HG03378 (cell line): Measurements from ENCODE around the gene KCNMA1.

ENCODE experiments used
- ATAC-seq: cut with Tn5 transposase; IDR thresholded peaks from one replicate; pipeline ENCODE4 v1.9.1; 2021; ENCODE audit warnings: mild to moderate bottlenecking, moderate library complexity; ENCODE audit not compliant: unreplicated experiment

The KCNMA1 gene

DNA sequence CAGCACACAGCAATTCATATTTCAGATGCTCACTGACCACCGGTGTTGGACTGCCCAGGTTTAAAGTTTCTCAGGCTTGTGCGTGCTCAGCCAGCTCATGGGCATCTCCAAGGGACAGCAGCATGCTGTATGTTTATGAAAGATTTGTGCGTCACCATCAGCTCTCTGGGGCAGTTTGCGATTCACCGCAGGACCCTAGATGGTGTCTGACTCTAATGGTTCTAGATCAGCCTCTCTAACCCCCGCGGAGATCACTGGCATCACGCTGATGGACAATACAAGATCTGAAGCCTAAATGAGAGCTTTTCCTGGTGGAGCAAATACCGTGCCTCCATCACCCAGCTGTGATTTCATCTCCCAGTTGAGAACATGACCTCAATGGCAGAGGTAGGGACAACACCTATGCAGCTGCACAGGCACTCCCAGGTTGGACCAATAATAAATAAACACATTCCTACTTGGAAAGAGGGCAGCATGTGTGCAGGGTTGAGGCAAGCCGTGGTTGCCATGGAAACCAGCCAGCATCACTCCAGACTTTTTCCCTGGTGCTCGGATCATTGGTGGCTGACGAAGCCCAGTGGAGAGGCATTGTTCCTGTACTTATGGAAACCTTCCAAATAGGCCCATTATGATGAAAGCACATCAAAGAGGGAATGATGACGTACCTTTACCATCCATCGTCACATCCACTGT is 253.6 kb downstream of the KCNMA1 start:
- ATAC-seq = no peak

DNA sequence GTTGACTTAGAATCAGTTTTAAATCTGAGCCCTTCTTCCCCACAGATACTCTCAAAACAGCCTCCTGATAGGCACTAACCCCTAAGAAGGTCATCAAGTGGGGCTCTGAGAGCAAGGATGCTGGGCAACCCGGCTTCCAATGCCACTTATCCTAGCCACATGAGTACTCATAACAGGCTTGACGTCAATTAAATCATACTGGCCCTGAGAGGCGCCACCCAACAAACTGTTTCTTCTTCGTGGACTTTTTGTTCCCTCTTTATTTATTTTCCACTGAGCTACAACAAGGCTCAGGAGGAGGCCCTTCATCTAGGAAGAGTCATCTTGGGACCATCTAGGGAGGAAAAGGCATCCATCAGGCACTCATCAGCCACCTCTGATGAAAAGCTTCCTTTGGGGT is 255.9 kb downstream of the KCNMA1 start:
- ATAC-seq = no peak

DNA sequence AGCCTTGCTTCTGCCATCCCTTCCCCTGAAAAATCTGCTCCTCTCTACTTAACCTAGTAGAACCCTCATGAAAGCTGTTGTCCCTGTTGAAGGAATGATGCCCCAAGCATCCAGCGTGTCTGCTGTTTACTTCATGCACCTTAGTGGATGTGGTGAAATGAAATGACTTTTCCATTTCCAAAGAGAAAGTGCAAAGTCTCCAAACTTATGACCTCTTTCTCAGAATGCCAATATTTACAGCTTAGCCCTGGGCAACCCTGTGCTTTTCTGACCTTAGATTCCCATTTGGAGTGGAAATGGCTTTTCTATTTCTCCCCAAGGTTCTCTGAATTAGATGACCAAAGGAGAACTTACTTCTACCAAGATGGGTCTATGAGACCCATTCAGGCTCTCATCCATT is 256.9 kb downstream of the KCNMA1 start:
- no peak for ATAC-seq

DNA sequence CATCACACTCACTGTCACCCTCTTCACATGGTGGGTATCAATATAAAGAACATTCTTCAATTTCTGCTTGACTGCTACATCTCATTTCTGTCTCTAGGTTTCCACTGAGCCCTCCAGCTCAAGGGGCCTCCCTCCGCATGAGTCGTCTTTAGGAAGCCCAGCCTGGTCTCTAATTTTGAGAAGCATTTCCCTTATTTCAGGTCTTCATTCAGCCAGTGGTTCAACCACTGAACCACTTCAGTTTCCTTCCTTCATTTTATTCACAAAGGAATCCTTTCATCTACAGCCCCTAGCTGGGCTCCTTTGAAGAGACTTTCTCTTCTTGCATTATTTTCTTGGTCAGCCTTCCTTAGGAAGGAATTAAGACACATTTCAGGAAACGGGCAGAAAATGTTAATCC is 257.4 kb downstream of the KCNMA1 start:
- no peak for ATAC-seq

DNA sequence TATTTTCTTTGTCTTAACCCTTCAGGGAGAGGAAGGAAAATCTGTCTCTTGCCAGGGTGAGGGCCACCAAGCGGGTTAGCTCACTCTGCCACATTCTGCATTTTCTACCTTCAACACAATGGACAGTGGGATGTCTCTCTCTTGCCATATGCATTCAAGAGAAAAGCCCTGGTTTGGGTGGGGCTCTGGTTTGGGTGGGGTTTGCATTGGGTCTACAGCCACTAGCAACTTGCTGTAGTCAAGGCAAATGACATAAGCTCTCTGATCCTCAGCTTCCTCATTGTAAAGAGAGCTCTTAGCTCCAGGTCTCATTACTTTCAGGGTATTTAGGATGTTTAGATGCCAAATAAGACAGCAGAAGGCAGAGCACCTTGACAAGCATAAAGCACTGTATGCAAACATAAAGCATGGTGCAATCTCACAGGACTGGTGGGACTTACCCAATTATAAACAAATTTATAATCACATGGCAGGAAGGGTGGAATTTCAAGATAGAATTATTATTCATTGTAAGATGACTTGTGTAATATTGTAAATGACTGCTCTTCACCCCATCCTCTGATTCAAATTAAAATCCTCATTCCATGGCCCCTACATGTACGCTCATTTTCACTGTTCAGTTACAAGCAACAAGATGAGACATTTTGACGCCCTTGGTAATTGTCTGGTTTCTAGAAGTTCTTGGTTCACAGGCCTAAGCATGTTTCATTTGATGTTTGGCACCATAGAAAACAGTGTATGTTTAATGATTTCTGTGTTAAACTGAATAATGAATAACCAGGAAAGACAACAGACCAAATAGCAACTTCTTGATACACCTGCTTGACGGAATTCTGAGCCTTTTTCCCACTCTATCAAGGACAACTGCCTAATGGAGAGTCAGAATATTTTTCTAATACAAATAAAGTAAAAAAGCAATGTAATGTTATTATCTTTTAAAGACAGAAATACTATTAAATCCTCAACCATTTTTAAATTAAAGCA is 258.9 kb downstream of the KCNMA1 start:
- ATAC-seq = no peak

DNA sequence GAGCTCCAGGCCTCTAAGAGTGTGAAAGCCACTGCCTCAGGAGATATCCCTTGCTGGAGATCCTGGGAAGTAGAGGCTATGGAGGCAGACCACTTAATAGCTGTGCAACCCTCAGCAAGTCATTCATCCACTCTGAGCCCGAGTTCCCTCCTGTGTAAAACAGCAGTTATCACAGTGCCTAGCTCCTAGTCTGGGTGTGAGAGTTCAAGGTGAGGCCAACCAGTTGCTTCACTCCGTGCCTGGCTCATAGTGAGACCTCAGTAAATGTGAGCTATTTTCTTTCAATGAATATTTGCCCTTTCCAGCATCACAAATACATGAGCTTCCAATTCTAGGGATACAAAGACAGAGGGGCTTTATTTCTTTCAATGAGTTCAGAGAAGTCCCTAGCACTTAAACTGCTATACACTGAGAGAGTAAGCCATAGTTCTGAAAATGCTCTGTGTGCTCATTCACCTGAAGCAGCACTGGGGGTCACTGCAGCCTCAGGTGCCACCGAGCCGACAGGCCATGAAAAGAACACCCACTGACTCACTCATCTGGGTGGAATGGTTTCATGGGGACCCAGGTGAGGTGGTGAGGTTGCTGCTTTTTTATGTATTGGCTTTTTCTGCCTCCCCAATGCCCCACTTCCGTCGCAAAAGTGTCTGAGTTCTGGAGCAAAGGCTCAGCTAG is 259.8 kb downstream of the KCNMA1 start:
- no peak for ATAC-seq

DNA sequence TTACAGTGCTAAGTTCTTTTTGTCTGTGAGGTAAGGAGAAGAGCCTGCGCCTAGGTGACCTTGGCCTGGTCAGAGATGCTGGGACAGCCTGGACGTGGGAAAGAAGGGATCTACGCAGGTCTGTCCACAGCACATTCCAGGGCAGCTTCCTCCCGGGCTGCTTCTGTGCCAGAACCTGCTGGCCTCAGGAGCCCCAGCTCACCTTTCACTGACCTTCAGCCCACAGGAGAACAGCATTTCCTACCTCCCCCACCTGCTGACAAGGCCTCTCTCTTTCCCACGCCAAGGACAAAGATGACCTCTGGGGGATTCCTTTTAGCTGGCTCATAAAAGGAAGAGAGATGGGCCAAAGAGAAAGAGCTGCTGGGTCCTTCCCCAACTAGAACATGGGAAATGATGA is 260.6 kb downstream of the KCNMA1 start:
- no peak for ATAC-seq

DNA sequence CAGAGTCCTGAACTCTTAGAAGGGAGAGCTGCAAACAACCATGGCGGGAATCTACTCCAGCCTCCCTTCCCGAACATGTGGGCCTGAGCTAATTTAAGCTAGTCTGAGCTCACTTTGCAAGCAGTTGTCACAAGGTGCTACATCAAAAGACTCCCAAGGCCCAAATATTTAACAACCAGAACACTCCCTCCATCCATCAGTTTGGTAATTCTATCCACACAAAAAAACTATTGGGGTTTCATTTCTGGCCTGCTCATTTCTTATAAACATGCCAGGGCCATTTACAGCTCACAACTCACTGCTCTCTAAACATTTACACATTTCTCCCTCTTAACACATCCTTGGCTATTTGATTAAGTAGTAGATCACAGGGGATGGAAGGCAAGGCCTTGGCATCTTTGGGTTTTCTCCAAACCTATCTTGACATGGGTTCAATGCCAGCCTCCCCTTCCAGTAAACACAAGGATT is 263.4 kb downstream of the KCNMA1 start:
- no peak for ATAC-seq

DNA sequence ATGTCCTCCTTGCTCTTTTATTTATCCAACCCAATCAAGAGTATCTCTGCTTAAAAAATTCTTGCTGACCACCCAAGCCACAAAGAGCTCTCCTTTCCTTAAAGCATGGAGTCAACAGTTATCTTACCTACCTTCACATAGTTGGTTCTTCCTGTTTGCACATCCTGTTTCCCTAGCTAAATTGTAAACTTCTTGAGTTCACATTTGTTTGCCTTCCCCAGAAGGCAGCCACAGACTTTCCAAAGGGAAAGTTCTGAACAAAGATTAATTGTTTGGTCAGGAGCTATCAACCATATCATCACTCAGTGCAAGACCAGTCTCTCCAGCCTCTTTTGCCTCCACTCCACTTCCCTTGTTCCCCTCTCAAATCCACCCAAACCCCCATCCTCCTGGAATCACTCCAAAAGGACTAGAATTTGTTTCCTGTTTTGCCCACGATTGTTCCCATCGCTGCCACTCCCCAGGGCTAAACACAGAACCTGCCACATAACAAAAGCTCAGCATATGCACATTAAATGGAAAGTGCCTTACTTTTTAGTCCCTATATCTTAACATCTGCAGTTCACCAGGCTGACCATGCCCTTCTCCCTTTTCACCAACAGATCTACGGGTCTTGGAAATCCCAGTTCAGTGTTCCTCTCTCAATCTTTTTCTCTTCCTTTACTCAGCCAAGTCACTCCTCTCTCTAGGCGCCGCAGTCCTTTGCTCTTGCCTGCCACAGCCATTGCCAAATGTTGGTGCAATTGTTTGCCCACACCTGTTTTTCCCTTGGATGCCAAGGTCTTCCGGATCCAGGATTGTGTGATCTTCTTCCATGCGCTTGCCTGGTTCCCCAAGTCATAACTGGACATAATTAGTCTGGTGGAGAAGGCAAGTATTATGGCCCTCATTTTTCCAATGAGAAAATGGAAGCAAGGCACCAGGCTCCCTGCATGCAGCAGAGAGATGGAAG is 265.5 kb downstream of the KCNMA1 start:
- ATAC-seq = no peak

DNA sequence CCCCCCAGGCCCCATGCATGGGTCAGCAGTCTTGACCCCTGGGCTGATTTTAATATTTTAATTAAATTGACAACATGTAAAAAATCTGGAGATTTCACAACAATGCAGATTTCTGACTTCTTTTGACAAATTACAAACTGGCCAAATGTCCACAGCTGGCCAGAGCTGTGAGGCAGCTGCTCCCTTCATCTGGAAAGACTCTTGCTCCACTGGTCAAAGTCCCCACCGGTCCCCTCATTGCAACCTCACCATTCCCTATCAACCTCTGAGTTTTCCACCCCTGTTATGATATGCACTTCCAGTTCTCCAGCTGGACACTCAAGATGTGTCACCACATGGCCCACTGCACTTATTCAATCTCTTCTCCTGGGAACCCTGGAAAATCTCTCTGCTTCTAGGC is 266.2 kb downstream of the KCNMA1 start:
- no peak for ATAC-seq

DNA sequence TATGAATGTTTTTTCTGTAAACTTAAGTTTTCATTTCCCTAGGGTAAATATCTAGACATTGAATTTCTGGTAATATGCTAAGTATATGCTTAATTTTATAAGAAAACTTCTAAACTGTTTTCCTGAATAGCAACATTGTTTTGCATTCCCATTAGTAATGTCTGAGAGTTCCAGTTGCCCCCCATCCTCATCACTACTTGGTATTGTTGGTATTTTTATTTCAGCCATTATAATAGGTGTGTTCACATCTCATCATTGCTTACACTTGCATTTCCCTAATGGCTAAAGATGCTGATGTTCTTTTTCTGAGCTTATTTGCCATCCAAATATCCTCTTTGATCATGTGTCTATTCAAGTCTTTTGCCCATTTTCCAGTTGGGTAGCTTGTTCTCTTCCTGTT is 269.6 kb downstream of the KCNMA1 start:
- no peak for ATAC-seq

DNA sequence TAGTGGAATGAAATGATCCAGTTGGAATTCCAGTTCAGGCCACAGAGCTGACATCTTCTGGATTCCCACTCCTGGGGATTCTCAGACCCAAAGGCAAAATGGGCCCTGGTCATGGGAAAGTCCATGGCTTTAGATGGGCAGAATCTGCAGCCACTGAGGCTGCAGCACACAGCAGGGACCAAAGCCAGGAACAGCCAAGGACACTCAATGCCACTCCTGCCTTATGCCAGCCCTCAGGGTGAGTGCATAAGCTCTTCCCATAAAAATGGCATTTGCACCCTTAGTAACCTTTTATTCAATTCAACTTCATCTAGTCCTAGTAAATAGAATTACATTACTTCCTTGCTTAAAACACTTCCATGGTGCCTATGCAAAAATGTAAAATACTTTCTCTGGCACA is 274.4 kb downstream of the KCNMA1 start:
- ATAC-seq = no peak

DNA sequence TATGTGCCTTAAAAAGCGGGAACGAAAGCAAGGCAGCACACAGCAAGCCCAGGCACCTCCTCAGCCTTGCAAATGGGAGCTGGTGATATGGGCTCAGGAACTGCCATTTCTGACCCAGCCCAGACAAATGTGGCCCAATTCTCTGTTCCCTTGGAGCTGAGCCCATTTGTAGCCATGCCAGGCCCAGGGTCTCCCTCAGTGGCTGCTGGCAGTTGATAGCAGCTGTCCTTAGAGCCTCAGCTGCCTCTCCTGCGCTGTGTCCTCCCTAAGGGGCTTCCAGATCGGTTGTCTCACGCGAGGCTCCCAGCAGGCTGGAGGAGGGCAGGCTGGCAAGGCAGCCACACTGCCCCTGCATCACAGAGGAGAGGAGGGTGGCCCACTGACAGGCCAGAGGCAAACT is 275.8 kb downstream of the KCNMA1 start:
- ATAC-seq = no peak

DNA sequence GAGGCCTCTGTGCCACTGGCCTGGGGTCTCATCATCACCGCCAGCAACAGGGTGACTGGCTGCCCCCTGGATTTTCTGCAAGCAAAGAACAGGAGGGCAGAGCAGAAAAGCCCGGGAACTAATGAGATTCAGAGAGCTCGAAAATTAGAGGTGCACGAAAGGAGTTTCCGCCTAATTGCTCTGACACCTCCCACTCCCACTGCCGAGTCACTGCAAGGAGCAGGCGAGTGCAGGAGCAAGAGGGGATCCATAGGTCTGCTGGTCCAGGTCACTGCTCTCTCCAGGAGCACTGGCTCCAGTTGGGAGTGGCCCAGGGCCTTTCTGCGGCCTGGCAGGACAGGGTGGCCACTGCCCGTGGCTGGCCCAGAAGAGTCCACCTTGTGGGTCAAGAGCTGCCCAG is 276.2 kb downstream of the KCNMA1 start:
- ATAC-seq = no peak

DNA sequence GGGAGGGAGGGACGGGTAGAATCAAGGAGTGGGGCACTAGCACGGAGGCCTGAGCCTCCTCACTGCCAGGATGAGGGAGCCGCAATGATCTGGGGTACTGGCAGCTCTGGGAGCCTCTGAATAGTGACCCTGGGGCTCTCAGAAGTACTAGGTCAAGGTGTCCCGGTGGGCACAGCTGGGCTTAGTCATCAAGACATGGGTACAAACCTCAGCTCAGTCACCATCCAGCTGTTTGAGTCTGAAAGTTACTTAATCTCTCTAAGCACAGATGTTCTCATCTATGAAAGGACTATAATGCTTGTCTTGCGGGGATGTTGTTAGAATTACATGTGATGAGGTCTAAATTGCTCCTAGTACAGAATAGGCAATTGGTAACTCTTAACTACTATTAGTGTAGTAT is 276.8 kb downstream of the KCNMA1 start:
- ATAC-seq = no peak

DNA sequence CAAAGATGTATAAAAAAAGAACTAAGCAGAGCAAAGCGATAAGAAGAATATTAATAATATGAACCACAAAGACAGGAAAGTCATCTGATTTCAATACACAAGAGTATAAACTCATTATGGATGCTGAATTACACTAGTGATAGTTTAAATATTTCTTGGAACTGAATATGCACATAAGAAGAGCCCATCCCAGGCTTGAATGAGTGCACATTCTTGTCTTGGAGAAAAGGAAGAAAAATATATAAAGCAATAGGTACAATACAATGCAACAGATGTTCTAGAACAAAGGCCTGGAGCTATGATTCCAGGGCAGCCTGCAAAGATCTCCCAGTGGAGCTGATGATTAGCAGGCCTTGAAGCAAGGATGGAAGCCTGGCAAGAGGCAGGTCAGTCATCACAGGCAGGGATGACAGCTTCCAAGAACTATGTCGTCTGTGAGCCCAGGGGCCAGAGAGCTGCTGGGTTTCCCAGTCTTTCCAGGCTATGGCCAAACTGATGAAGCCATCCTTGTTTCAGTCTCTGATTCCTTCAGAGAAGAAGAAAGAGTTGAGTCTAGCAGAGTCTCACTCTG is 277.6 kb downstream of the KCNMA1 start:
- ATAC-seq = no peak

DNA sequence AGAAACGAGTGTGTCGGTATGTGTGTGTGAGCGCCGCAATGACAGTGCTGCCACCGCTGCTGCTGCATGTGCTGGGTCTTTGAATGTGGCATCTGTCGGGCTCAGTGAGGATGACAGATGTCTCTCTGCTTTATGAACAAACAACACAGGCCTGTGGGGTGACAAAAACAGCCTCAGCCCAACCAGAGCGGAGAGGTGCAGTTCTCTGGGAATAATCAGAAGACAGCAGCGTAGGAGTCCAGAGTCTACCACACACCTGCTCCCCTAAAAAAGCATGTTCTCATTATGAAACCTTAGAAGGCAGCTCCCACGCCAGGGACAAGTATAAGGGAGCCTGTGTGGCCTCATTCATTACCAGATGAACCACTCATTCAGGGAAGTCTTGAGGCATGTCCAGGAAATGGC is 278.3 kb downstream of the KCNMA1 start:
- ATAC-seq = no peak

DNA sequence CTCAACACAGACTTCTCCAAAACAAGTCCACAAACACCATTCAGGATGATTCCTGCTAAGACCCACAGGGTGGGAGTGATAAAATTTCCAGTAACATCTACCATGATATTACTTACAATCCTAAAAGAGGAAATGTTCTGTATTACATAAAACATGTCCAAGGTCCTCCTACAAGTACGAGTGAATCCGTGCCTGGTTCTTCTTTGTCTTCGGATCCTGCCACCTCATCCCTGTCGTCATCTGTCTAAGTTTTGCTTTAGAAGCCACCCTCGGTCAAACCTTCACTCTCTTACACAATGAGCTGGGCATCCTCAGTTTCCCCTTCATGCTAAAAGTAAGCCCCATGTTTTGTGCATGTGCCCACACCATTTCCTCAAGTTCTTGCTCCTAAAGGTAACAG is 279.0 kb downstream of the KCNMA1 start:
- no peak for ATAC-seq

DNA sequence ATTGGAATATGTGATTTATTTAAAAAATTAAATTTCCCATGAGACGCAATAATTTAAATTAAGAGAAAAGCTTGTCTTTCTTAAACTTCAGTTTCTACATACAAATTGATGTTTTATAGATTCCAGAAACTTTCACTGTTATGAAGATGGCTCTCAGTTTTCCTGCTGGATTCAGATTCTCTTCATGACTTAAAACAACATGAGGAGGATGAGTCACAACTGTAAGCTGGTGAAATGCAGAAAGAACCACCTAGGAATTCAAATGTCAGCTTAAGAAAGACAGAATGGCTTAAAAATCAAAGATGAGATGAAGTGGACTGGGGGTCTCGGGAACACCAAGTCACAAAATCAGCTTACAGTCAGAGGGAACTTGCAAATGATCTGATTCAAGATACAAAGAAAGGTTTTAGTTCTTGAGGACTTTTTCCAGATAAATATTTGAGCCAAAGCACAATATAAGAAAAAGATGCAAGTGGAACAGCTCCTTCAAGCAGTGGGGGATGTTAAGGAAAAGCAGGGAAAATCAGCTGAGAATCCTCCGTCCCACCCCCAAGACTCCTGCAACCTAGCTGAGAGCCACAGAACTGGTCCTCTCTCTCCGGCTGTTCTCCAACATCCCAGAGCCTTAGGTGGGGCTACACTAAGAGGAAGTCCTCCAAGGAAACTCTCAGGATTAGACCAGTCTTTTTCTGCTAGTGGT is 279.8 kb downstream of the KCNMA1 start:
- ATAC-seq = no peak

DNA sequence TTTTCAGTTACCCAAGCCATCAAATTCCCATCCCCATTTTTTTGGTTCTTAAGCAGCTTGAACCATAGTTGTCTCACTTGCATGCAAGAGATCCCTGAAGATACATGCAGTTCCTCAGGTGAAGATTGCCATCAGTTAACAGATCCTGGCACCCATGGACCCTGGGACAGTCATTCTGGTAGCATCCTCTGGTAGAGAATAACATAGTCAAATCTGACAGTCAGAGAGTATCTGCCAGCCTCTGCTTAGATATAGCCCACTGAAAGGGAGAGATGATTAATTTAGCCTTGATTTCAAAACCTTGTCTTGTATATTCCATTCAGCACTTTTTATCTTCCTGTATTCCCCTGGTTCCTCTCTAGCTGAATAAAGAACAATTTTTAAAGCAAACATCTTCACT is 280.4 kb downstream of the KCNMA1 start:
- no peak for ATAC-seq
